Measurements from ENCODE around the gene CHN2.
"Not testable (repeated sequence)": the region's sequence is repeated elsewhere in the genome, so short reads cannot be mapped to it uniquely, and the experiment has no call there.

CHN2 gene

GRCh38 chr7:29256693-29257002 is 62.1 kb downstream of the CHN2 start:
- no peak for DNase-seq (ENCODE audit: low spot score)

- no peak for DNase-seq (ENCODE audit: low spot score)
Observed at GRCh38 chr7:29258951-29259350, 64.4 kb downstream of the CHN2 start.

- DNase-seq (ENCODE audit: low spot score): no peak
Observed at GRCh38 chr7:29262191-29262917, 67.8 kb downstream of the CHN2 start.

- not testable (repeated sequence) for DNase-seq (ENCODE audit: low spot score)
Observed at GRCh38 chr7:29263601-29264207, 69.1 kb downstream of the CHN2 start.

DNA sequence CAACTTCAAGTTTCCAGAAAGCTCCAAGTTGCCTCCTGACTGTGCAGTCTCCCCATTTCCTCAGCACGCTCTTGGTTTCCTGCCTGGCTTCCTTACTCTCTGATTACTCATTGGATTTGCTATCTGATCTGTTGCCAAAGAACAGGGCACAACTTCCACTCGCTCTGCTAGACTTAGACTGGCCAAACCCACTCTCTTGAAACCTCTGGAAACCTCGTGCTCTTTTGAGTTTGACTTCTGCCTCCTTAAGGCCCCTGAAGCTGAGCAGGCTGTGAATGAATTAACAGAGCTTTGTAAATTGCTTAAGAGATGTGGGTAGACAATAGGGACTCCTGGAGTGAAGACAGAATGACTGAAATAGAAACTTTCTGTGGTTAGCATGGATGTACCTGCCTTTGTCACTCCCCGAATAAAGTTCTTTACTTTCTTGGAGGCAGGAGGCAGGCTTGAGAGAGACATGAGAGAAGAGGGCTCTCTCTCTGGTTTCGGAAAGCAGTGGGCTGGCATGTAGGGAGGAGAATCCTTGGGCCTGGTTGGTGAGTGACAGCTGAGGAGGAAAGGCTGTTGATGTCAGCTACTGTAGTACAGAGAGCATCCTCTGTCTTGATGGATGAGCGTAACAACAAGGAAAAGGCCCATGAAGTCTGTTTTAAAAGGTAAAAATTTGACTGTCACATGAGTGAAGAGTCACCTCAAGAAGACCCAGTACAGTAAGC is 70.8 kb downstream of the CHN2 start:
- no peak for DNase-seq (ENCODE audit: low spot score)

GRCh38 chr7:29269935-29270334 is 75.4 kb downstream of the CHN2 start:
- DNase-seq (ENCODE audit: low spot score): no peak

GRCh38 chr7:29270594-29271318 is 76.2 kb downstream of the CHN2 start:
- DNase-seq (ENCODE audit: low spot score): no peak

DNA sequence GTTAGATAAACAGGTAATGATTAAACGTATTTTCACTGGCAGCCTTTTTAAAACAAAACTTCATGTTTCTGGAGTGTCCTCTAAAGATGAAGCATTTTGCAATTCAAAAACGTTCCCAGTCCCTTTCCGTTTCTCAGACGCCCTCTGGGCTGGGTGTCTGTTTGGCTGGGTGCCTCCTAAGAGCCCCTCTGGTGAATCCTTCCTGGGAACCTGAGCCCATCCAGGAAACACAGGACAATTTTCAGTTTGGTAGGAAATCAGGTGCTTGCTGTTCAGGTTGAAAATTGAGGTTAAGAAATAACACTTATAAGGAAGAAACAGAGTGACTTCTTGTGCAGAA is 76.7 kb downstream of the CHN2 start:
- DNase-seq (ENCODE audit: low spot score): no peak

- DNase-seq (ENCODE audit: low spot score): no peak
Observed at GRCh38 chr7:29272057-29272456, 77.5 kb downstream of the CHN2 start.

DNA sequence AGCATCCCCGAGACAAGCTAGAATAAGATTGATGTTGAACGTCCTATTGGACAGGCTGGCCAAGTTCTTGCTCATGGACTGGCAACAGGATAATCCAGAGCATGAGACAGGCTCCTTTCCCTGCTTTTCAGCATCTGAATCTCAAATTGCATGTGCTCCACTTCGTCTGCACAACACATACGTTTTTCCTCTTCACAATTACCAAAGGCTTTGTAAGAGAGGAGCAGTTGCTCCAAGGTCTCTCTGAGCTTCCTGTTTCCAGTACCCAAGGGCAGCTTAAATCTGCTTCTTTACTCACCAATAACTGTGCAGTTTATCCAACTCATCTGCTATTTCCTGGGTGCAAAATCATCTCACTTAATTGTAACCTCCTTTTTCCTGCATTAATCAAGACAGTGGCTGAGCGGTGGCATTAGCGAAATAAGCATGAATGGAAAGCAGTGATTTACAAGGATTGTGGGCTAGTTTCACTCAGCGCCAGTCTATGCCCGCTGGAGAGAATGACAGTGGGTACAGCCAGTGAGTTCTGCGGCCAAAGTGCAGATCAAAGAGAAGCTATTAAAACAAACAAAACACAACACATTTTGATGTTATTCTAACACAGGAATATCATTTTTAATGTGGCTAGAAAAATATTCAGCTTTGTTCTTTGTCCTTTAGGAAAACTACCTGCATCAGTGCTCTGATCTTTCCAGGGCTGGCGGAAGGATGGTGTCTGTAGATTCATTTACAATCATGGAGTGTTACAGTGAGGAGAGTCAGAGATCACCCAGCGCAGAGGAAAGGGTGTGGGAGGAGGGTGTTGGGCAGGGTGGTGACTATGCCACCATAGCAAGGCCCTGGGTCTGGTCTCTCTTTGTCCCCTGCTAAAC is 79.8 kb downstream of the CHN2 start:
- DNase-seq (ENCODE audit: low spot score): no peak

DNA sequence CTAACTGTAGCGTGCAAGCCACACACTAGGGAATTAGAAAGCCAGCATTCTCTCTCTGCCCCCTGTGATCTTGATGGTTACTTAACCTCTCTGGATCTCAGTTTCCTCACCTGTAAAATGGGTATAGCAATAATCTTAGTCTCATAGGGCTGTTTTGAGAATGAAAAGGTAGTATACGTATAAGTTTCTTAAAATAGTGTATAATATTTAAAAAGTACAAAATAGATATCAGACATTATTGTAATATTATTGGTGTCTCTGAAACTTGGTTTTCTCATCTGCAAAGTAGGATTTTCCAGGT is 80.4 kb downstream of the CHN2 start:
- DNase-seq (ENCODE audit: low spot score): no peak

DNA sequence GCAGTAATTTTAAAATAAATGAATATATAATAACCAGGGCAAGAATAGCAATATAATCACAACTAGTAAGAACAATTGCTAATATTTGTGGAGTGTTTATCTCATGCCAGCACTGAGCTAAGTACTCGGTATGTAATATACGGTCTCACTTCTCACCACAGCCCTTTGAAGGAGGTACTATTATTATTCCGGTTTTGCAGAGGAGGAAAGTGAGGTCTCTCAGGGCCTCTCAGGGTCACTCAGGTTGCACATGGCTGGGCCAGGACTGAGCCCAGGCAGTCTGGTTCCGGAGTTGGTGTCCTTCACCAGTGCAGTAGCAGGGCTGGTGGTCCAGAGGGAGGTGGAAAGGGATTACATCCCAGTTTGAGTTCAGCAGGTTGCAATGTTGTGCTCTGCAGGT is 80.9 kb downstream of the CHN2 start:
- no peak for DNase-seq (ENCODE audit: low spot score)

DNA sequence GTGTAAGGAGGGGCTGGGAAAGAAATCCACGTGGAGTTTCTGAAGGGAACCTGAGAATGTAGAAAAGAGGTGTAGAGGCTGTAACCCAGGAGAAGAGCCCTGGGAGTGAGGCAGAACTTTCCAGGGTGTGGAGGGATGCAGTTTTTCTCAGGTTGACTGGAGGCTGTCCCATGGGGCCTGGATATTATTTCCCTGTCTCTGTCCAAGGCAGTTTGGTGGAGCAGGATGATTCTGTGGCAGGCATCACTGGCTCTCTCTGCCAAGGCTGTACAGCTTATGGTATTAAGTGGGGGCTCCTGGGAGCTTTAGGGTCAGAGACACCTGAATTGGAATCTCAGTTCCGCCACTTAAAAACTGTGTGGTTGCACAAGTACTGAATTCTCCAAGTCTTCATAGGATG is 81.6 kb downstream of the CHN2 start:
- no peak for DNase-seq (ENCODE audit: low spot score)

- no peak for DNase-seq (ENCODE audit: low spot score)
Observed at GRCh38 chr7:29276806-29277205, 82.2 kb downstream of the CHN2 start.

DNA sequence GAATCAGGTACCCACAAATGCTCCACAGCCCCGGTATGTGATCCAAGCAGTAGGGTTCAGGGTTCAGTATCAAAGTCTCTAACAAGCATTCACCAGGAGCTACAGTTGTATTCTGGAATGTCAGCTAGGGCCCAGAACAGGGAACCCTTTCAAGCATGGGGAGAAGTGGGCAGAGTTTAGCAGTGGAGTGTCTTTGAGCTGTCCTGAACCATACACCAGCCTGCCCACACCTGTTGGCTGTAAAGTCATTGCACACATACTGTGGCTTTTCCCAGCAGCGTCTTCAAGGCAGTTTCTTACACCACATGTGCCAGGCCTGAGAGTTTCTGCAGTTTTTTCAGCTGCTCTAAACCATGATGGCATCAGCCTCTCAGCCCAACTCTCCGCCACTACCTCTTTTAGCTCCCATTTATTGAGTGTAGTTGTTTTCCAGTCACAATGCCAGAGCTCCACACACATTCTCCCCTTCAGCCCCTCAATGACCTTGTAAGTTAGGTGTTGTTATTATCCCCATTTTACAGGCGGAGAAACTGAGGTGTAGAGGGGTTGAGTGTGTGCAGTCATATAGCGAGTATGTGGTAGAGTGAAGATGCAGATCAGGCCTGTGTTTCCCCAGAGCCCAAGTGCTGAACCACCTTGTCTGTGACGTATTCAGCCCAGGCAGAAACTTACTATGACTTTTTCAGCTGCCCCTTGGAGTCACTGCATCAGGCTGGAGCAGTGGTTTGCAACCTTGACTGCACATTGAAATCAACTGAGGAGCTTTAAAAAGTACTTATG is 83.1 kb downstream of the CHN2 start:
- DNase-seq (ENCODE audit: low spot score): no peak

DNA sequence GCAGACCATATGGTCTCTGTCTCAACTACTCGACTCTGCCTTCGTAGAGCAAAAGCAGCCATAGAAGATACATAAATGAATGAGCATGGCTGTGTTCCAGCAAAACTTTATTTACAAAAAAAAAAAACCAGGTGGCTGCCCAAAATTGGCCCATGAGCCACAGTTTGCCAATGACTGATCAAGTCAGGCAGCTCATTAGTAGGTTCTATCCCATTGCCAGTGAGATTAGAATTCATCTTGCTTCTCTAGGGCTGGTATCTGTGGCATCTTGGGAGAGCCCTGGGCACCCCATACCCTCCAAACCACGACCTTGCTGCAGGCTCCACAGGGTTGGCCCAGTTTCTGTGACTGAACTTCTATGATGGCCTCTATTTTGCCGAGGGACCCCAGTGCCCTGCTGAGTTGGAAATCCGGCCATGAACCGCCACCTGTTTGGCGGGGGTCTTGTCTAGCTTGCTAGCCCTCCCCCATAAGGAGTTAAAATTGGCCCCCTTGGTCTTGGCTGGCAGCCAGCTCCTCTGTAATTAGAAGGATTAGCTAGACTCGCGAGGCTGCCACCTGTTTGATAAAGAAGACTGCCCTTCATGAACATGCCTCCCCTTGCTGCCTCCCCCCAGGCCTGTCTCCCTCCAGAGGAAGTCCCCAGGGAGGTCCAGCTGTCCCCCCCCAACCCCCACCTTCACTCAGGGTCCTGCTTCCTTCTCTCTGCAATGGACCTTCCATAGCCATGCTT is 83.9 kb downstream of the CHN2 start:
- no peak for DNase-seq (ENCODE audit: low spot score)

DNA sequence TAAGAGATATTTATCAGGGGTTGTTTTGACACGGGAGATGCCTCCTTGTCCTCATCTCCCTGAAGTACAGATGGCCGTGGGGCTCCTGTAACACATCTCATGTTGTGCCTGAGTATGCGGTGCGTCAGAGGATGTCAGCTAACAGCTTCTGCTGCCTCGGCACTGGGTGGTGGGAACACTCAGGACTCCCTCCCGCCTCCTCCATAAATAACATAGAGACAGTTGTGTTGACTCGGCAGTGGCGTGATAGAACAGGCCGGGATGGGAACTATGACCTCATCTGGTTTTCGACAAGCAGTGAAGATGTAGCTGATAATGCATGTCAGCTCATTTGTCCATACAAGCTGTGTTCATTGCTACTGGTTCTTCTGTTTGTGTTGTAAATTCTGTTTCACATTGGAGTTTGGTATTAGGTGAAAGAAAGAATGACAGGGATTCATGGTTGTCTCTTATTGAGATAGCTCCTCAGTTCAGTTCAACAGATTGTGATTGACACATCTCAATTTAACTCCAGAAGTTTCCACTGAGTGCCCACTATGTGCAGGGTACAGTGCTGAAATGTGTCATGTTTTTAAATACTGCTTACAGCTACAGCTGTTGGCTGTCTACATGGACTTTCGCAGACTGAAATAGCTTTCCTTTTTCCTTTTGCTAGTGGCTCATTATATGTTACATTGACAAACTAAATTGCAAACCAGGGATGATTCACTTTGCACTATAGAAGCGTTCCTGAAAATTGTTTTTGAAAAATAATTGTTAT is 87.4 kb downstream of the CHN2 start:
- DNase-seq (ENCODE audit: low spot score): no peak

DNA sequence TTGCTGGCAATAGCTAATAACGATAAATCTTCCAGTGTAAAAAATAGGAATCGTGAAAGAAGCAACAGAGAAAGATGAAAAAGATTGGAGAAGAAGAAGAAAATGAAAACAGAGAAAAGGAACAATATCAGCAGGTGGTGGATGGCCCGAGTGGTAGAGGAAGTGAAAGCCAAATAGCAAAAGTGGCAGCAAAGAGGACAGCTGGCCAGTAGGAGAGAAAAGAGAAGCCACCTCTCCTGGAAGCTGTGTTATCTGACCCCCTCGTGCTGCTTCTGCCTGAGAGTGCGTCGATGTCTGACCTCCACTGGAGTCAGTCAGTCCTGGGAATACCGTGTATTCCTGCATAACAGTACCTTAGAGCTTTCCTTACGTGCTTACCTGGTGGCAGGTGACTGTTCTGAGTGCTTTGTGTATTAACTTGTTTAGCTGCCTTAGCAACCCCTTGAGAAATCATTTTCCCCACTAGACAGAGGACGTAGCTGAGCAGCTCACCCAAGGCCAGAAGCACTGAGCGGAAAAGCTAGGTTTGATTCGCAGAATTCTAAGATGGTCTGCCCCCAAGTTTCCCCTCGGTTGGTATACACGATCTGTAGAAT is 88.3 kb downstream of the CHN2 start:
- DNase-seq (ENCODE audit: low spot score): no peak

GRCh38 chr7:29284696-29285443 is 90.3 kb downstream of the CHN2 start:
- no peak for DNase-seq (ENCODE audit: low spot score)

Data from ecto neural progenitor cell (in vitro differentiated cells).